Tibial artery (tissue), 4 donors: ENCODE measurements around the gene GABRE.

ENCODE experiments used
- DNase-seq, 2 donors: peaks; one replicate each; pipeline ENCODE4 v3.0.0-alpha.2; 2019
- H3K27ac ChIP-seq, 2 donors: fragments of 200-600 bp; sonication (generic) in 1 of 2; 1 replicate in 1 of 2; 2 replicates in 1 of 2; pipeline ENCODE4 v1.5.1; 2018 to 2019; ENCODE audit warnings: mild to moderate bottlenecking in 1 of 2
- H3K27me3 ChIP-seq, 2 donors: fragments of 200-600 bp; sonication (generic) in 1 of 2; one replicate each; pipeline versions ENCODE4 v1.5.1 to v1.6.0; 2016 to 2019
- H3K36me3 ChIP-seq, 3 donors: fragments of 200-600 bp; sonication (generic) in 2 of 3; one replicate each; pipeline ENCODE4 v1.5.1; 2016 to 2019; ENCODE audit warnings: mild to moderate bottlenecking in 2 of 3
- H3K4me1 ChIP-seq, 4 donors: fragments of 200-600 bp; sonication (generic) in 2 of 4; 1 replicate in 3 of 4; 2 replicates in 1 of 4; pipeline ENCODE4 v1.5.1; 2016 to 2019
- H3K4me3 ChIP-seq, 2 donors: fragments of 200-600 bp; sonication (generic) in 1 of 2; 1 replicate in 1 of 2; 2 replicates in 1 of 2; pipeline ENCODE4 v1.5.1; 2018 to 2019; ENCODE audit warnings: mild to moderate bottlenecking in 2 of 2
- H3K9me3 ChIP-seq, 3 donors: fragments of 200-600 bp; sonication (generic) in 1 of 3; one replicate each; pipeline ENCODE4 v1.5.1; 2016 to 2019
- CTCF ChIP-seq, 2 experiments: fragments of 200-600 bp in 1 of 2; fragments of 450-650 bp in 1 of 2; IDR thresholded peaks; one replicate each; pipeline ENCODE4 v1.5.1; 2017 to 2019; ENCODE audit warnings: antibody characterized with exemption in 2 of 2, mild to moderate bottlenecking in 1 of 2, moderate library complexity in 1 of 2
- intact Hi-C: fragments of 100-400 bp; cut with DNase I; formaldehyde crosslinking; loops from one replicate; pipeline ENCODE4 v1.15.0; 2023; ENCODE audit warnings: low total_unique reads

Gene GABRE

DNA sequence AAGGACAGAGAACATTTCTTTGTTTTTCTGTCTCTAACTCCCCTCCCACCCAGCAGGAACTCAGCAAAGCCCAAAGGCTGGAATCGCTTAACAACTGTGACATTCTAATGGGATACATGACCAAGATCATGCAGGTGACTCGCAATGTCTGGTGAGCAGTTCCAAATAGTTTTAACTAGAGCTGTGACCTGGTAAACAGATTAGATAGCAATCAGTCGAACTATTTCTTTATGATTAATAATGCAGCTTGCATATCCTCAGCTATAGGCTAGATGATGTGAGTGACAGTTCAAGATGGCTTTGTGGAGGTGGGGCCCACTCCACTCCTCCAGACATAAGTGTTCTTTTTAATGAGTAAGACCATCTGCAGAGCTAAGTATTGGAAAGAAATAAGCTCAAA lies 20.0 kb upstream of the GABRE start:
- Histone ChIP-seq H3K4me1 (peaks cover 0 to 8% (median 2%) of the 10 kb centered on the region in 4 donors), H3K9me3 (no peaks in the 10 kb centered on the region), H3K27ac (no peak overlapping the region), H3K36me3 (no peaks in the 10 kb centered on the region), H3K27me3 (no peaks in the 10 kb centered on the region), H3K4me3 (no peak overlapping the region)
- intact Hi-C loops, result no loop called here
- DNase-seq, result no peak
- no peak for TF ChIP-seq CTCF (IDR thresholded peaks at IDR 0.05)

GRCh38 chrX:151988706-151989299 lies 14.3 kb upstream of the GABRE start:
- Histone ChIP-seq H3K4me3 (no peak overlapping the region), H3K36me3 (no peaks in the 10 kb centered on the region), H3K27me3 (no peaks in the 10 kb centered on the region), H3K9me3 (no peaks in the 10 kb centered on the region), H3K4me1 (peaks cover 0 to 6% (median under 1%) of the 10 kb centered on the region in 4 donors), H3K27ac (no peak overlapping the region)
- intact Hi-C loops, result no loop called here
- TF ChIP-seq CTCF (IDR thresholded peaks at IDR 0.05), result no peak
- no peak for DNase-seq

- H3K27ac ChIP-seq, result no peak overlapping the region
- no peak for DNase-seq
- TF ChIP-seq CTCF (IDR thresholded peaks at IDR 0.05), result no peak
Observed at GRCh38 chrX:151987108-151987507, 12.6 kb upstream of the GABRE start.

GRCh38 chrX:151985955-151986354 lies 11.5 kb upstream of the GABRE start:
- no peaks in the 10 kb centered on the region for H3K36me3 ChIP-seq
- H3K4me3 ChIP-seq, result no peak overlapping the region
- TF ChIP-seq CTCF (IDR thresholded peaks at IDR 0.05), result no peak
- no peaks in the 10 kb centered on the region for H3K9me3 ChIP-seq
- H3K4me1 ChIP-seq, result no peaks in the 10 kb centered on the region
- intact Hi-C loops, result no loop called here
- peak; percentile 22 to 64 for DNase-seq
- H3K27ac ChIP-seq, result no peak overlapping the region
- H3K27me3 ChIP-seq, result no peaks in the 10 kb centered on the region

More at GRCh38 chrX:151987108-151987507, 12.6 kb upstream of the GABRE start:
- H3K27me3 ChIP-seq, result no peaks in the 10 kb centered on the region
- H3K9me3 ChIP-seq, result no peaks in the 10 kb centered on the region
- H3K36me3 ChIP-seq, result no peaks in the 10 kb centered on the region
- intact Hi-C loops, result no loop called here
- H3K4me1 ChIP-seq, result no peaks in the 10 kb centered on the region
- H3K4me3 ChIP-seq, result no peak overlapping the region

DNA sequence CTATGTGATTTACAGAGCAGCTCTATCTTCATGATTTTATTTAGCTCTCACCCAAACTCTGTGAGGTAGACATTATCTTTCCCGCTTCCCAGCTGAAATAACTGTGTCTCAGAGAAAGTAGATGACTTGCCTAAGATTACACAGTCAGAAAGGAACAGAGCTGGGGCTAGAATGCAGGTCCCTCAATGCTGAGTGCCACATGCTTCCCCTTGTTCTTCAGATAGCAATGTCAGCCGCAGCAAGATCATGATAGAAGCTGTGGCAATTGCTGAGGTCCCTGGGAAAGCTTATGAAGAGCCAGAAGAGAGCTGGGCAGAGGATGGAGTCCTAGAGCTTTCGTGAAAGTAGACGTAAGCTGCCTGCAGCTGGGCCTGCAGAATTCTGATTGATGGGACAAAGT lies 11.1 kb upstream of the GABRE start:
- intact Hi-C loops, result no loop called here
- Histone ChIP-seq H3K27ac (no peak overlapping the region), H3K9me3 (no peaks in the 10 kb centered on the region)

More for the DNA sequence above, 11.1 kb upstream of the GABRE start:
- Histone ChIP-seq H3K36me3 (no peaks in the 10 kb centered on the region), H3K27me3 (no peaks in the 10 kb centered on the region), H3K4me3 (no peak overlapping the region), H3K4me1 (no peaks in the 10 kb centered on the region)
- DNase-seq, result no peak
- no peak for TF ChIP-seq CTCF (IDR thresholded peaks at IDR 0.05)
